MM.1S (cell line): ENCODE measurements around the gene F12.
"Not testable (repeated sequence)": the region's sequence is repeated elsewhere in the genome, so short reads cannot be mapped to it uniquely, and the experiment has no call there.

ENCODE experiments used
- DNase-seq: peaks from one replicate; pipeline ENCODE4 v3.0.0-alpha.2; 2015
- H2AFZ ChIP-seq: fragments of 300-600 bp; sonication (generic); 2 replicates; pipeline ENCODE4 v1.6.0; 2016; ENCODE audit warnings: antibody characterized with exemption, low read length
- H3F3A ChIP-seq: fragments of 300-600 bp; sonication (generic); 2 replicates; pipeline ENCODE4 v1.6.1; 2016; ENCODE audit warnings: mild to moderate bottlenecking, antibody characterized with exemption, low read length, moderate library complexity, mixed read lengths; ENCODE audit not compliant: insufficient read depth
- H3K27ac ChIP-seq: fragments of 300-600 bp; sonication (generic); 2 replicates; pipeline ENCODE4 v1.5.1; 2016; ENCODE audit warnings: mild to moderate bottlenecking, low read length
- H3K27me3 ChIP-seq: fragments of 300-600 bp; sonication (generic); replicated peaks from 2 replicates; pipeline ENCODE4 v1.6.0; 2016; ENCODE audit warnings: low read length; ENCODE audit not compliant: insufficient read depth
- H3K36me3 ChIP-seq: fragments of 300-600 bp; sonication (generic); replicated peaks from 2 replicates; pipeline ENCODE4 v1.6.1; 2016; ENCODE audit warnings: mild to moderate bottlenecking, low read length, mixed read lengths; ENCODE audit not compliant: insufficient read depth
- H3K4me1 ChIP-seq: fragments of 300-600 bp; sonication (generic); 2 replicates; pipeline ENCODE4 v1.6.1; 2016; ENCODE audit warnings: low read length, mixed read lengths
- H3K4me2 ChIP-seq: fragments of 300-600 bp; sonication (generic); 2 replicates; pipeline ENCODE4 v1.6.0; 2016; ENCODE audit warnings: low read depth, low read length
- H3K4me3 ChIP-seq: fragments of 300-600 bp; sonication (generic); 2 replicates; pipeline ENCODE4 v1.5.1; 2016; ENCODE audit warnings: low read length, mixed read lengths
- H3K79me2 ChIP-seq: fragments of 300-600 bp; sonication (generic); 2 replicates; pipeline ENCODE4 v1.6.1; 2016; ENCODE audit warnings: mixed run types, low read length, mixed read lengths
- H3K9ac ChIP-seq: fragments of 300-600 bp; sonication (generic); 2 replicates; pipeline ENCODE4 v1.6.1; 2016; ENCODE audit warnings: low read length, mixed read lengths
- H3K9me2 ChIP-seq: fragments of 300-600 bp; sonication (generic); replicated peaks from 2 replicates; pipeline ENCODE4 v1.6.1; 2016; ENCODE audit warnings: mild to moderate bottlenecking, low read length, mixed read lengths; ENCODE audit not compliant: insufficient read depth
- H3K9me3 ChIP-seq: fragments of 300-600 bp; sonication (generic); replicated peaks from 2 replicates; pipeline ENCODE4 v1.6.1; 2016; ENCODE audit warnings: mild to moderate bottlenecking, low read length, mixed read lengths; ENCODE audit not compliant: insufficient read depth
- H4K20me1 ChIP-seq: fragments of 300-600 bp; sonication (generic); 2 replicates; pipeline ENCODE4 v1.6.1; 2016; ENCODE audit warnings: mild to moderate bottlenecking, low read length, moderate library complexity, mixed read lengths; ENCODE audit not compliant: insufficient read depth
- CTCF ChIP-seq: fragments of 300-600 bp; sonication (generic); IDR thresholded peaks from 2 replicates; pipeline ENCODE4 v1.5.1; 2016; ENCODE audit warnings: antibody characterized with exemption, low read length, mixed read lengths
- EZH2 ChIP-seq: fragments of 300-600 bp; sonication (generic); optimal IDR thresholded peaks from 2 replicates; pipeline ENCODE3; 2017; ENCODE audit warnings: low read depth, mild to moderate bottlenecking, antibody characterized with exemption, low read length, mixed read lengths
- EZH2phosphoT487 ChIP-seq: fragments of 300-600 bp; sonication (generic); IDR thresholded peaks from 2 replicates; pipeline ENCODE4 v1.6.1; 2018; ENCODE audit warnings: antibody characterized with exemption, low read length

Gene F12

GRCh38 chr5:177377851-177378776 is 31.2 kb downstream of the F12 start:
- DNase-seq: no peak
- Histone ChIP-seq H3K4me1 (no peaks in the 10 kb centered on the region), H3K4me2 (no peak overlapping the region), H3K9ac (no peak overlapping the region), H3K79me2 (no peaks in the 10 kb centered on the region), H3K4me3 (no peak overlapping the region), H3K27ac (no peak overlapping the region), H3F3A (no peaks in the 10 kb centered on the region), H3K36me3 (no peaks in the 10 kb centered on the region), H4K20me1 (no peaks in the 10 kb centered on the region), H3K27me3 (0 out of 2 replicates have a peak, but pooled peaks cover 1% of the 10 kb centered on the region), H3K9me2 (no peaks in the 10 kb centered on the region), H2AFZ (no peak overlapping the region), H3K9me3 (no peaks in the 10 kb centered on the region)
- TF ChIP-seq EZH2phosphoT487 (no peak), EZH2 (no peak), CTCF (no peak)

GRCh38 chr5:177376107-177376506 is 33.3 kb downstream of the F12 start:
- no peak overlapping the region for H2AFZ ChIP-seq
- H3K9me3 ChIP-seq: no peaks in the 10 kb centered on the region
- no peaks in the 10 kb centered on the region for H3K36me3 ChIP-seq
- no peaks in the 10 kb centered on the region for H3K9me2 ChIP-seq
- H3K4me3 ChIP-seq: no peak overlapping the region
- H3K4me1 ChIP-seq: peaks cover 16% of the 10 kb centered on the region
- H3K9ac ChIP-seq: no peak overlapping the region
- H3K27me3 ChIP-seq: no peaks in the 10 kb centered on the region
- H3F3A ChIP-seq: peaks cover 4% of the 10 kb centered on the region; the same call in 1 of the 2 replicates
- no peak for DNase-seq
- no peak overlapping the region for H3K4me2 ChIP-seq
- H4K20me1 ChIP-seq: no peaks in the 10 kb centered on the region
- no peak for TF ChIP-seq CTCF
- no peak for TF ChIP-seq EZH2
- no peak for TF ChIP-seq EZH2phosphoT487
- H3K27ac ChIP-seq: no peak overlapping the region
- H3K79me2 ChIP-seq: no peaks in the 10 kb centered on the region

GRCh38 chr5:177375516-177375915 is 33.8 kb downstream of the F12 start:
- H3K27ac ChIP-seq, H3K27me3 ChIP-seq, H3K9me2 ChIP-seq, H4K20me1 ChIP-seq, H3K4me2 ChIP-seq, H3F3A ChIP-seq, H3K9ac ChIP-seq, H3K79me2 ChIP-seq, DNase-seq, H3K36me3 ChIP-seq, H2AFZ ChIP-seq, H3K9me3 ChIP-seq, H3K4me3 ChIP-seq: not testable (repeated sequence)
- peaks cover 18% of the 10 kb centered on the region for H3K4me1 ChIP-seq

GRCh38 chr5:177374211-177374610 is 35.2 kb downstream of the F12 start:
- no peak overlapping the region for H3K4me3 ChIP-seq
- TF ChIP-seq EZH2 (no peak), CTCF (no peak), EZH2phosphoT487 (no peak)
- no peak overlapping the region for H3K4me2 ChIP-seq
- H3K79me2 ChIP-seq: no peaks in the 10 kb centered on the region
- peaks cover 31% of the 10 kb centered on the region for H3K4me1 ChIP-seq
- H4K20me1 ChIP-seq: no peaks in the 10 kb centered on the region
- no peaks in the 10 kb centered on the region for H3K27me3 ChIP-seq
- no peak overlapping the region for H2AFZ ChIP-seq
- H3K27ac ChIP-seq: no peak overlapping the region
- H3K9ac ChIP-seq: no peak overlapping the region
- DNase-seq: no peak
- no peaks in the 10 kb centered on the region for H3K9me3 ChIP-seq
- H3F3A ChIP-seq: peaks cover 16% of the 10 kb centered on the region
- H3K36me3 ChIP-seq: no peaks in the 10 kb centered on the region
- H3K9me2 ChIP-seq: no peaks in the 10 kb centered on the region
